GM21825 (cell line): ENCODE data around the gene KRT16.
"Not testable (repeated sequence)": the region's sequence is repeated elsewhere in the genome, so short reads cannot be mapped to it uniquely, and the experiment has no call there.

Experiments used
- ATAC-seq: cut with Tn5 transposase; IDR thresholded peaks from one replicate; pipeline ENCODE4 v1.9.1; 2021; ENCODE audit warnings: mild to moderate bottlenecking, moderate library complexity; ENCODE audit not compliant: unreplicated experiment

The KRT16 gene

GRCh38 chr17:41585301-41586056, 27.1 kb downstream of the KRT16 start:
- ATAC-seq, result no peak

DNA sequence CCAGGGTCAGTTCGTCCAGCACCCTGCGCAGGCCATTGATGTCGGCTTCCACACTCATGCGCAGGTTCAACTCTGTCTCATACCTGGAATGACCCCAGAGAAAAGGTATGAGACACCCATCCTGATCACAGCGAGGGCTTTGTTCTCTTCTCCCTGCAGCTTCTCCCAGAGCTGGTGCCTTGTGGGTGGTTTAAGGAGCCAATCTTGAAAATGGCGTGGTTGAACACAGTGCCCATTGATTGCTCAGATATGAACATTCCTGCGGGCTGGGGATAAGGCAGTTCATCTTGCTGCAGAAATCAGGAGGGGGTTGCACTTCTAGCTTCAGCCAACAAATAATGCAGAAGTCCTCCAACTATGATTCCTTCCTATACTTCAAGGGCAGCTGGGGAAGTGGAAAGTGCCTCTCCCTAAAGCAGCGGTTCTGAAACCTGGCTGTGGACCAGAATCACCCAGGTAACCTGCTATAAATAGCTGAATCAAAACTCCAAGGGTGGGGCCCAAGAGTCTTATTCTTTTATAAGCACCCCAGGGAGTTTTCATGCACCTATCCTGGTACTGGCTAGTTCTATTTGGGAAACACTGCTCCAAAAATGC, 28.1 kb downstream of the KRT16 start:
- not testable (repeated sequence) for ATAC-seq

GRCh38 chr17:41583137-41584127, 29.1 kb downstream of the KRT16 start:
- no peak for ATAC-seq

DNA sequence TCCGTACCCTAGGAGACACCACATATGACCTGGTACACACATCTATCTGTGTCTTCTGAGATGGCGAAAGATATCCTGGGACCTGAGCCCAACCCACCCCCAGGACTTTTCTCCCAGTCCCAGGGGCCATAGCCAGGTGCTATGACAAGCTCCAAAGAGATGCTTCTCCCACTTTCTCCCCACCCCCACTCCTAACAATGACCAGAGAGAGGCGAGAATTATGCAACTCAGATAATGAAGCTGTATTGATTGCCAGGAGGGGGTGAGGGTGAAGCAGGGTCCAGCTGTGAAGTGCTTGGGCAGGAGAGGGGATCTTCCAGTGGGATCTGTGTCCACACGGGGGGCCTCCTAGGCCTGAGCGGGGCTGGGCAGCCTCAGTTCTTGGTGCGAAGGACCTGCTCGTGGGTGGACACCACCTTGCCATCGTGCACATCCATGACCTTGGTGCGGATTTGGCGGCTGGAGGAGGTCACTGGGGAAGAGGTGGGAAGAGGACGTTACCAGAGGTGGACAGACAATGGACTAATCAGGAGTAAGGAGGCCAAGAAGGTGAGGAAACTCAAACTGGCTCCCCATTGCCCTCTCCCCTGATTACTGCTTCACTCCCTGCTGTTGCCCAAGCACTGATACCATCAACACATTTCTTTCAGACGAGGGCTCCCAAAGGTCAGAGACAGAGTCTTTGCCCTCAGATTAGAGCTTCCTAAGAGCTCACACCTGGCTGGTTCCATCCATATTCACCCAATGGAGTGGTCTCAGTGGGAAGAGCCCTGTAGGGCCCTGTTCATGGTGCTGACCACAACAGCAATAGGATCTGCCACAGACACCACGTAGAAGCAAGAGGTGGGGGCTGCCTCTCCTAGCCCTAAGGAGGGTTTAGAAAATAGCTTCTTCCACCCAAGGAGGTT, 30.3 kb downstream of the KRT16 start:
- not testable (repeated sequence) for ATAC-seq

DNA sequence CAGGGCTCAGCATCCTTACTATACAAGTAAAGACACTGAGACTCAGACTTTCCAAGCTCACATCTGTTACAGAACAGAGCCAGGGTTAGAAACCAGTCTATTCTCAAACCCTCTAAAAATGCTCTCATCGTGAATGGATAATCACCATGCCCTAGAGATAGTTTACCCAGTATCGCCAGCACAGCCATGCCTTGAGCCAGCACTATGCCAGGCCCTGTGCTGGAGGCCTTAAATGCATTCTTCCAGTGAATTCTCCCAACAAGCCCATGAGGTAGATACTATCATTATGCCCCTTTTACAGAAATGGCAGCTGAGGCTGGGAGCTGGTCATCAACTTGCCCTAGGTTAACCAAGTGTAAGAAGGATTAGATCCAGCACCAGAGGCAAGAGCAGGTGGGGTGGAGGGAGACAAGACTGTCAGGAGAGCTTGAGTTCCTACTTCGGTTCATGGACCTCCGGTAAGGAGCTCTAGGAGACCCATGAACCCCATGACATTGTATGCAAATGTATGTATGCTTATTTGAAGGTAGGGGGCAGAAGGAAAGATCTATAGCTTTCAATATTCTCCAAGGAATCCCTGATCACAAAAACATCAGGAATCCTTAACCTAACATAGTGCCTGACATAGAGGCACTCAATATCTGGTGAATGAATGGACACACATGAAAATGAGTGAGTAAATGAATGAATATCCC, 31.1 kb downstream of the KRT16 start:
- ATAC-seq, result no peak

DNA sequence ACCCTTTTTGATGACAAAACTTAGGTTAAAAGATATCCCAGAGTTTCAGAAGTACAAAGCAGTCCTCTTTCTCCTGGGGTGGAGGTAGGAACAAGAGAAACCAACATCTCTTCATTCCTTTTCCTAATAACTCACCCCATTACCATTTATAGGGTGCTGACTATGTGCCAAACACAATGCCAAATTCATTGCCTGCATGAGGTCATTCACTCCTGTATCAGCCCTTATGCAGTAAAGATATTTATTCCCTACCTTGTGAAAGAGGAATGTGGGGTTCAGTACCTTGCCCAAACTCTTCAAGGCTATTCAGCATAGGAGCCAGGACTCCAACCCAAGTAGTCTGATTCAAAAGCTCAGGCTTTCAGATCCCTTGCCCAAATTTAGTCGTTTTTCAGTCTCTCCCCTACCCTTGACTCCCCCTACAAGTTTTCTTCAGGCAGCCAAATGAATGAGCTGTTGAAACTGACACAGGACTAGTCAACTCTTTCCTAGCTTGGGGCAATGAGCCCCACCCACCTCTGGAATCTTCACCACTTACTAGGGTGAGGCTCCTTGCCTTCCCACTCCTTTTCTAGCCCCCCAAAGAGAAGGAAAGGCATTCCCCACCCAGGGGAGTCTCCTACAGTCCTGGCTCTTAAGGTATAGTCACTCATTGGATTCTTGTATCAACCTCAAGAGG, 31.7 kb downstream of the KRT16 start:
- ATAC-seq, result no peak

DNA sequence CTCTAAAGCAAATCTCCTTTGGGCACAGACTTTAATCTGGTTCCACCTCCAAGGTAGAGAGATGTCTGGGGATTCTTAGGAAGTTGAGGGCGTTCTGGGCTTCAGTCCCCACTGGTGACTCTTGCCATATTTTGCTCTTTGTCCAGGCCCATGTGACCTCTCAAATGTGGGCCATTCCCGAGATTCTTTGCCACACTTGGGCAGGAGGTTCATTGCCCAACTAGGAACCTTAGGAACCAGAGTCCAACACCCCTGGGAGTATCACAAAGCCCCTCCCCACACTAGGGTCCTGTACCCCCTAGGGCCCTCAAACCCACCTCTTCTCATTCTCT, 32.4 kb downstream of the KRT16 start:
- ATAC-seq, result no peak

DNA sequence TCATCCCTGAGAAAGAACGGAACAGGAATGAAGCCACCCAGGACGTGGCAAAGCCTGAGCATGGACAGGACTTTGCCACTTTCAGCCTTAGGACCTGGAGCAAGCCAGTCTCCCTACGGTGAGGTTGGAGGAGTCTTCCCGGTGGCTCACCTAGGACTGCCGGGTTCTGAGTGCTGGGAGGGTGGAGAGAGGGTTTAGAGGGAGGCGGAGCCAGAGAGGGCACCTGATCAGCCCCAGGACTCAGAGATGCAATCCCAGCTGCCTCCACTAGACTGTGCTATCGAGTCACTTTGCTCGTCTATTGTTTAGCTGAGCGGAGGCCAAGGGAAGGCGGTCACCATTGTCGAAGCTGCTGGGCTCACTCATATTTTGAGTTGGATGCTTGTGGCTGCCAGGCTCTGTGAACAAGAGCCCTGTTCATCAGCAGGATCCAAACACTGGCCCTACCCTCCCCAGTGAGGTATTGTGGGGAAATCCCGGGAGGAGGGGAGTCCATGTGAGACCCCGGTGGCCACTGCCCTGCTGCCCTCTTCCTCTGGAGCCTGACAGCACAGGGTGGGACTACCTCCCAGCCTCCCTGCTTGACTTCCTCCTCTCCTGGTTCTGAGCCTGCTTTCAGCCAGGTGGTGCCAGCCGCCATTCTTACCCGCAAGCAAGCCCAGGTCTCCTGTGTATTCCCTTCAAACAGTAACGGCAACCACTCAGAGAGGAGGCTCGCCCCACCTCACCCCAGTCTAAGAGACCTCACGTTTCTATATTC, 32.9 kb downstream of the KRT16 start:
- ATAC-seq, result no peak

DNA sequence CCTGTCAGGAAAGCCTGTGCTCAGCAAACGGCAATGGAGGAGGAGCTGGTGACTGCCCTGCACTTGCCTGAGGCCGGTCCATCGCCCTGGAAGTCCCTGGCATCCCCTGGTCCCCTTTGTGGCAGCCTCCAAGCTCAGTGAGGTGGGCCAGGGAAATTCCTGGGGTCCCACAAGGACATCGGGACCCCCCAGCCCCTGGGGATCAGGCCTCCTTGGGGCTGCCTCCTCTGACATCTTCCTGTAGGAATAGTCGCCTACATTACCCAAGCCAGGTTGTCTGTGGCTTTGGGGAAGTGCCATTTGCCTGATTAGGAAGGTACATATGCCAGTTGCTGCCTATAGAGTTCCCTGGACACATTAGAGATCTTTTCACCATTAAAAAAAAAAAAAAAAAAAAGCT, 33.6 kb downstream of the KRT16 start:
- no peak for ATAC-seq

- ATAC-seq, result no peak
Observed at GRCh38 chr17:41578538-41578937, 34.0 kb downstream of the KRT16 start.

DNA sequence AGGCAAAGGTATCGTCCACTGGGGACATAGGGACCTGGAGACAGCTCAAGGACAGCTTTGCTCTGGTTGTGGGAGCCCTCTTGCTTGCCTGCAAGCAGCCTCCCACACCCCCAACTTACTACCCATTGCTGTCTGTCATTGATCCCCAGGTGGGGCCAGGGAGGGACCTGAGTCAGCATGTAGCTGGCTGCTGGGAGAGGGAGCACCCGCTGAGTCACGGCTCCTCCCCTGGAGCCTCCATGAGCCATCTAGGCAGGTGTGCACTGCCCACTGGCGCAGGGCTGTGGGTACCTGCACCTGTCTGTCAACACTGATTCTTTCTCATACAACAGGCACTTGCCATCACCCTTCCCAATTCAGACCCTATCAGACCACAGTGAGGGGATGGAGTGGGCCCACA, 35.8 kb downstream of the KRT16 start:
- ATAC-seq, result not testable (repeated sequence)

GRCh38 chr17:41575336-41575735, 37.2 kb downstream of the KRT16 start:
- no peak for ATAC-seq

DNA sequence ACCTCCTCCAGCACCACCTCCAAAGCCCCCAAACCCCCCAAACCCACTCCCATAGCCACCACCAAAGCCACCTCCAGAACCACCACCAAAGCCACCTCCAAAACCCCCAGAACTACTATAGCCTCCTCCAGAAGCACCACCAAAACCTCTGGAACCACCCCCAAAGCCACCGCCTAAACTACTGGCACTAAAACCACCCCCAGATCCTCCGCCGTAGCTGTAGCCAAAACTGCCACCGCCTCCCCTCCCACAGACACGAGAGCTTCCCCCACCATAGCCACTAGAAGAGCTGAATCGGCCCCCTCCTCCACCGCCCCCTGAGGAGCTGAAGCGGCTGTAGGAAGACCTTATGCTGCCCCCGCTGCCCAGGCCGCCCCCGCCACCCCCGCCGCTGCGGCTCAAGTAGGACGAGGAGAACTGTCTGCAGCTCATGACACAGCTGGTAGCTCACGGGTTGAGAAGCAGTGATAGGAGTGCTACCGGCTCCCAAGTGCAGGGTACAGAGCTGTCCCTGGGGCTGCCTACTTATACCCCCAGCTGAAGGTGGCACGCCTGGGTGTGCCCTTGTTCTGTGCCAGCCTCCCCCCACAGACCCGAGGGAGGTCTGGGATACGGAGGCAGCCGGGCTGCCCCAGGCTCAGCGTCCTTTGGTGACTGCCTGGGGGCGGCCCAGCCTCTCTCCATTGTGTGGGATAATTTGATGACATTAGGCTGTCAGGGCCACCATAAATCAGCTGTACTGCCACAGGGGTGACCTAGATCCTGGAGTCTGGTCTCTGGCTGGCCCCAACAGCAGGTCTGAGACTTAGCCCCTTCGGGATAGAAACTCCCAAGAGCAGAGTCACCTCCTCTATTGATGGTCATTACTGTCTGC, 40.8 kb downstream of the KRT16 start, which contains the start of gene KRT9:
Gene KRT9, minus strand, starts transcription at position 499 of the 874 bp plus-strand sequence. Its CDS starts 67 bp downstream, at position 432.
- no peak for ATAC-seq

DNA sequence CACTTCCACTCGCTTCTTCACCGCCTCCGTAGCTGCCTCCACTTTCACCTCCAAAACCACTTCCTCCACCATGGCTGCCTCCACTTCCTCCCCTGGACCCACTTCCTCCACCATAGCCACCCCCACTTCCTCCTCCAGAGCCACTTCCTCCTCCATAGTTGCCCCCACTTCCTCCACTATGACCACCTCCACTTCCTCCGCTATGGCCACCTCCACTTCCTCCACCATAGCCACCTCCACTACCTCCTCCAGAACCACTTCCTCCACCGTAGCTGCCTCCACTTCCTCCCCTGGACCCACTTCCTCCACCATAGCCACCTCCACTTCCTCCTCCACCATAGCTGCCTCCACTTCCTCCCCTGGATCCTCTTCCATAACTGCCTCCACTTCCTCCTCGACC, 45.2 kb downstream of the KRT16 start:
- no peak for ATAC-seq

GRCh38 chr17:41565338-41565737, 47.2 kb downstream of the KRT16 start:
- no peak for ATAC-seq

- no peak for ATAC-seq
Observed at GRCh38 chr17:41563607-41564170, 48.9 kb downstream of the KRT16 start.

GRCh38 chr17:41561554-41561953, 51.0 kb downstream of the KRT16 start:
- ATAC-seq, result no peak
